Activated T-cell treated with anti-CD3 and anti-CD28 coated beads for 48 hours (primary cell): ENCODE results near the gene TCF12.
"Not testable (repeated sequence)": the region's sequence is repeated elsewhere in the genome, so short reads cannot be mapped to it uniquely, and the experiment has no call there.

Source experiments
- DNase-seq: peaks from one replicate; pipeline ENCODE4 v3.0.0-alpha.2; 2020; ENCODE audit warnings: low read depth

TCF12 gene

DNA sequence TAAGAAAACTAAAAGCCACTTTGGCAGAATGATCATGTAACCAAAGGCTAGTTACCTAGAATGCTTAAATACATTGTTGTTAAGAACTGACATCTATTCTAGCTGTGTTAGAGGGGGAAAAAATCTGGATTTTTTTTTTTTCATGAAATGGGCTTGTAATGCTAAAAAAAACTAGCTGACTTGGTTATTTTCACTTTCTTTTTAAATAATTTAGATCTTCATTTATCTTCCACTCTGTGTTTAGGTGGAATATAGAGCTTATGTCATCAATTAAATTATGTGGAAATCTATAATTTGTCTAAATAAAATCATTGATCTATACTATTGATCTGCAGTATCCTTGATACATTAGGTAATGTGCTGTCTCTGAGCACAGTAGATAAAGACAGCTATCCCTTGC lies 217.4 kb downstream of the TCF12 start:
- DNase-seq: no peak

- no peak for DNase-seq
These were observed 219.9 kb downstream of the TCF12 start for GRCh38 chr15:57138349-57138788.

GRCh38 chr15:57143511-57144078 lies 225.2 kb downstream of the TCF12 start:
- no peak for DNase-seq

GRCh38 chr15:57144448-57144847 lies 226.0 kb downstream of the TCF12 start:
- no peak for DNase-seq

GRCh38 chr15:57146506-57147201 lies 228.2 kb downstream of the TCF12 start:
- DNase-seq: no peak

DNA sequence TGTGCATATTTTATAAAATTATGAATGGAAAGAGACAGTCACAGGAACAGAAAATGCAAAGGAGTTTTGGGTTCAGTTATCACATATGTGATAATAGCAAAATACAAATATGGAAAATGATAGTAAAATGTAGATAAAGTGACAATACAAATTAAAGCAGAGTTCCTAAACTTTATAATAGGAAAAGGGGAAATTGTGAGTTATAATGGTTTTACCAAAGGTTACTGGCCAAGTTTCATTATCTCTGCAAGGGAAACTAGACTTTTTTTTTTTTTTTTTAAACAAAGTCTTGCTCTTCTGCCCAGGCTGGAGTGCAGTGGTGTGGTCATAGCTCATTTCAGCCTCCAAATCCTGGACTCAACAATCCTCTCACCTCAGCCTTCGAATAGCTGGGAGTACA lies 229.2 kb downstream of the TCF12 start:
- no peak for DNase-seq

DNA sequence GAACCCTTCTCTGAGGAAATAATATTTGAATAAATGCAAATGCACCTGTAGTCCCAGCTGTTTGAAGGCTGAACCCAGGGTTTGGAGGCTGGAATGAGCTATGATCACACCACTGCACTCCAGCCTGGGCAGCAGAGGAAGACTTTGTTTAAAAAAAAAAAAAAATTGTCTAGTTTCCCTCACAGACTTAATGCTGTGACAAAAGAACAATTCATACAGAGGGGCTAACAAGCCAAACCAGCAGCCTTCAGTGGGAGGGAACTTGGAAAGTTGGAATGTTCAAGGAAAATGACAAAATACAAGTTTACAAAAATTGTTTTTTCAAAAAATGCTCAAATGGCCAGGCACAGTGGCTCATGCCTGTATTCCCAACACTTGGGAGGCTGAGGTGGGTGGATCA lies 229.8 kb downstream of the TCF12 start:
- no peak for DNase-seq

DNA sequence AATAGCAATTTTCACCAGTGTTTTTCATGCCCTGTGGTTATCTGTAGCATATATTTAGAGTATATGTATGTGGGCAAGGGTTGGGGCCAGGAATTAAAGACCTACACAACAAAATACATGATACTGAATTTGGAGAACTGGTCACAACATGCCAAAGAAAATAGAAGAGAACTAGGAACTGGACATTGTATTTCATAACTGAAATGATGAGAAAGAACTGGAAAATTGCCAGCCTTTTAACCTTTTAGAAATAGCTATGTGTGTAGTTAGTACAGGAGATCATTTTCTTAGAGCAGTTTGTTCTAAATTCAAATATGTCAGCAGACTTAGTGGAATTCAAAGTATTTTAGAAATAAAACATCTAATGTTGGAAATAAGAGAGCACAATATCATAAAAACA lies 230.8 kb downstream of the TCF12 start:
- DNase-seq: no peak

- no peak for DNase-seq
These were observed 231.8 kb downstream of the TCF12 start for GRCh38 chr15:57150066-57150865.

- not testable (repeated sequence) for DNase-seq
These were observed 232.4 kb downstream of the TCF12 start for GRCh38 chr15:57150866-57151203.

DNA sequence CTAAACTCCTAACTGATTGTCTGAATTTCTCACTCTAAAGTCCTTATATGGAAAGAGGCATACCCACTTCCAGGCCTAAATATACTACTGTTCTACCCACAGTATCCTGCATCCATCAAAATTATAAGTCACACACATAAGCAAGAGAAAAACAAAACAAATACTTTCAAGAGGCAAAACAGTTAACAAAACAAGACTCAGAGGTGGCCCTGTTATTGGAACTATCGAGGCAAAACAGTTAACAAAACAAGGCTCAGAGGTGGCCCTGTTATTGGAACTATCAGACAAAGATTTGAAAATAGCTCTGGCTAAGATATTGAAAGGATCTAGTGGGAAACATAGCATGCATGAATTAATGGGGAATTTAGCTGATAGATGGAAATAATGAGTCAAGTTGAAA lies 233.7 kb downstream of the TCF12 start:
- DNase-seq: no peak

DNA sequence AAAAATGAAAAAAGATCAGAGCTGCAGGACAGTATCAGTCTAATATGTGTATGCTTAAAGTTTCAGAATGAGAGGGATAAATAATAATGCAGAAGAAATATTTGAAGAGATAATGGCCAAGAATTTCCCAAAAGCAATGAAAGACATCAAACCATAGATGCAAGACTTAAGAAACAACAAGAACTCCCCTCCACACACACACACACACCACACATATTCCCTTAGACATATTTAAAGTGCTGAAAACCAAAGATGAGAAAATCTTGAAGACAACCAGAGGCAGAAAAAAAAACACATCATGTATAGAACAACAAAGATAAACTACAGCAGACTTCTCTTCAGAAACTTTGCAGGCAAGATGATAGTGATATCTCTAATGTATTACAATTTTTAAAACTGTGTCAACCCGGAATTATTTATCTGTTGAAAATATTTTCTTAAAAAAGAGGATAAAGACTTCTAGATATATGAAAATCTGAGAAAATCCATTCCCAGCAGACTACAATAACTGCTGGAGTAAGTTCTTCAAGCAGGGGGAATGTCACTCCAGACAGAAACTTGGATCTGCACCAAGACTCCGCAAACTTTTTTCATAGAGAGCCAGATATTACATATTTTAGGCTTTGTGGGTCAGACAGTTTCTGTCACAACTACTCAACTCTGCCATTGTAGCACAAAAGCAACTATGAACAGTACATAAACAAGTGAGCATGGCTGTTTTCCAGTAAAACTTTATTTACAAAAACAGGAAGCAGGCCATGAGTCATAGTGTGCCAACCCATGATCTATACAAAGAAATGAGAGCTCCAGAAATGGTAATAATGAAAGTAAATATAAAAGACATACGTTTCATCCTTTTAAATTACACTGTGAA lies 234.5 kb downstream of the TCF12 start:
- no peak for DNase-seq

- no peak for DNase-seq
These were observed 237.9 kb downstream of the TCF12 start for GRCh38 chr15:57156210-57156884.

DNA sequence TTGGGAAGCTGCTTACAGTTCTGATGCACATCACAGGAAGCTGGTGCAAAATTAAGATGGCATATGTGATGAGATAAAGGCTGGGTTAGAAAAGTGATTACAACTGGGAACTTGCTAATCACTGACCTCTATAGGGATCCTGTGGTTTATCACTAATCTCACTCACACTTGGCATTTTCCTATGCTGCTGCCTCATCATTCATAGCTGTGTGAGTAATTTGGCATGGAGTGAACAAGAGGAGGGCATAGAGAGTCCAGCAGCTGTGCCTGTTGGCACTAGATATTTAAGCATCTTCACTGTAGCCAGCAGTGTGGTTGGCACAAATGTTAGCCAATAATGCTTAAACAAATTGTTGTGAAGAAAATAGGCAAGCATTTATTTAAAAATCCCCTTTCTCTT lies 240.1 kb downstream of the TCF12 start:
- no peak for DNase-seq

- DNase-seq: no peak
These were observed 240.7 kb downstream of the TCF12 start for GRCh38 chr15:57158997-57159668.

DNA sequence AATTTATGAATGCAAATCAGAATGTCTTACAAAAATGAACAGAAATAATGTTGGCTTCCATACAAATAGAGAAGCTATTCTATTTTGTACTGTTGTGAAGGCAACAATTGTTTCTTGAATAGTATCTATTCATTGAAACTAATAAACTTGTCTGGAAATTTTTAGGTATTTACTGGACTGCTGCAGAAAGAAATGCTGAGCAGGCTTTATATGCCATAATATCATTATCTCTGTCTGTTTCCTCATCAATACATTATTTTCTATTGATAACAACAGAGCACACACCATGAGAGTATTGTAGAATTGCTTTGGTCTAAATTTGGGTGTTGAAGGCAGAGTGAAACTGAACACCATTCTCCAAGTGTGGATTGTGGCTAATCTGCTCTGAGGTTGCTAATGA lies 241.3 kb downstream of the TCF12 start:
- no peak for DNase-seq

GRCh38 chr15:57160823-57161560 lies 242.5 kb downstream of the TCF12 start:
- no peak for DNase-seq

DNA sequence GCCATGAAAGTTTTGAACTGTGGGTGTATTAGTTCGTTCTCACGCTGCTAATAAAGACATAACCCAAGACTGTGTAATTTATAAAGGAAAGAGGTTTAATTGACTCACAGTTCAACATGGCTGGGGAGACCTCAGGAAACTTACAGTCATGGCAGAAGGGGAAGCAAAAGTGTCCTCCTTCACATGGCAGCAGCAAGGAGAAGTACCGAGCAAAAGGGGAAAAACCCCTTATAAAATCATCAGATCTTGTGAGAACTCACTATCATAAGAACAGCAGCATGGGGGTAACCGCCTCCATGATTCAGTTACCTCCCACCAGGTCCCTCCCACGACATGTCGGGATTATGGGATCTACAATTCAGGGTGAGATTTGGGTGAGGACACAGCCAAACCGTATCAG lies 245.8 kb downstream of the TCF12 start:
- not testable (repeated sequence) for DNase-seq

- no peak for DNase-seq
These were observed 247.5 kb downstream of the TCF12 start for GRCh38 chr15:57165992-57166391.

DNA sequence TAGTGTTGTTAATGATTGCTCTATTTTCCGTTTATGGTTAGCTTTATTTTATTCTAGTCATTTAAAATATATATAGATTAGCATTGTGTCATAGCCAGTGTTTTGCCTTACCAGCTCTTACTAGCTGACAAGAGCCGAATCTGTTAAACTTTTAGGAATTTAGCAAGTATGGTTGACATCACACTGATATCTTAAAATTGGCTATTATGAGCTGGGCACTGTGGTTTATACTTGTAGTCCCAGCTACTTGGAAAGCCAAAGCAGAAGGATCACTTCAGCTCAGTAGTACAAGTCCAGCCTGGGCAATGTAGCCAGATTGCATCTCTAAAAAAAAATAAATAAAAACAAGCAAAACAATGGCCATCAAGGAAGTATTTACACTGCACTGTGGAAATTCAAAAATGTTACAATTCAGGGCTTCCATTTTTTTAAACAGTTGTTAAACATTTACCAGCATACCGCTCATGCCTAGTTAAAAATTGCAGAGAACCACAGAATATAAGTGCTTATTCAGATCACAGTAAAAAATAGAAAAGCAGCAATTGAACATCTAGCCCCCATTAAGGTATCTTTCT lies 249.5 kb downstream of the TCF12 start:
- DNase-seq: no peak
